ENCODE results near the gene NDUFAB1.
"Not testable (repeated sequence)": the region's sequence is repeated elsewhere in the genome, so short reads cannot be mapped to it uniquely, and the experiment has no call there.

NDUFAB1 gene

GRCh38 chr16:23609929-23610328 is 13.8 kb upstream of the NDUFAB1 start:
- H3K4me3 ChIP-seq (ENCODE audit: low read length), result no peak overlapping the region
- no peak overlapping the region for H3K9ac ChIP-seq (ENCODE audit: low read length)
- H3K36me3 ChIP-seq (ENCODE audit: control insufficient read depth, insufficient read depth, low read length), result no peaks in the 10 kb centered on the region
- H3K27ac ChIP-seq (ENCODE audit: low read depth, low read length), result no peak overlapping the region
- H3K4me1 ChIP-seq (ENCODE audit: control insufficient read depth, insufficient read depth, low read length), result no peaks in the 10 kb centered on the region
- no peaks in the 10 kb centered on the region for H3K27me3 ChIP-seq (ENCODE audit: control insufficient read depth, insufficient read depth, low read length)

GRCh38 chr16:23608194-23608593 is 12.1 kb upstream of the NDUFAB1 start:
- Histone ChIP-seq H3K36me3 (ENCODE audit: control insufficient read depth, insufficient read depth, low read length) (peaks cover 3% of the 10 kb centered on the region), H3K9ac (ENCODE audit: low read length) (no peak overlapping the region), H3K4me1 (ENCODE audit: control insufficient read depth, insufficient read depth, low read length) (no peaks in the 10 kb centered on the region), H3K27ac (ENCODE audit: low read depth, low read length) (no peak overlapping the region), H3K27me3 (ENCODE audit: control insufficient read depth, insufficient read depth, low read length) (no peaks in the 10 kb centered on the region), H3K4me3 (ENCODE audit: low read length) (no peak overlapping the region)

GRCh38 chr16:23607726-23608125 is 11.6 kb upstream of the NDUFAB1 start:
- peaks cover 3% of the 10 kb centered on the region for H3K36me3 ChIP-seq (ENCODE audit: control insufficient read depth, insufficient read depth, low read length)
- no peaks in the 10 kb centered on the region for H3K27me3 ChIP-seq (ENCODE audit: control insufficient read depth, insufficient read depth, low read length)
- H3K27ac ChIP-seq (ENCODE audit: low read depth, low read length), result no peak overlapping the region

GRCh38 chr16:23597003-23597756 is 1.1 kb upstream of the NDUFAB1 start:
- Histone ChIP-seq H3K36me3 (ENCODE audit: control insufficient read depth, insufficient read depth, low read length) (peaks cover 2% of the 10 kb centered on the region), H3K27ac (ENCODE audit: low read depth, low read length) (no peak overlapping the region), H3K4me3 (ENCODE audit: low read length) (no peak overlapping the region), H3K9ac (ENCODE audit: low read length) (no peak overlapping the region), H3K27me3 (ENCODE audit: control insufficient read depth, insufficient read depth, low read length) (no peaks in the 10 kb centered on the region), H3K4me1 (ENCODE audit: control insufficient read depth, insufficient read depth, low read length) (peaks cover 3% of the 10 kb centered on the region)

More at GRCh38 chr16:23607726-23608125, 11.6 kb upstream of the NDUFAB1 start:
- Histone ChIP-seq H3K9ac (ENCODE audit: low read length) (no peak overlapping the region), H3K4me3 (ENCODE audit: low read length) (no peak overlapping the region), H3K4me1 (ENCODE audit: control insufficient read depth, insufficient read depth, low read length) (no peaks in the 10 kb centered on the region)

- peaks cover 13% of the 10 kb centered on the region for H3K36me3 ChIP-seq (ENCODE audit: control insufficient read depth, insufficient read depth, low read length)
- no peaks in the 10 kb centered on the region for H3K27me3 ChIP-seq (ENCODE audit: control insufficient read depth, insufficient read depth, low read length)
- H3K4me1 ChIP-seq (ENCODE audit: control insufficient read depth, insufficient read depth, low read length), result peaks cover 3% of the 10 kb centered on the region
- H3K27ac ChIP-seq (ENCODE audit: low read depth, low read length), result peak overlapping the region; percentile 72
- peak overlapping the region; percentile 76 for H3K4me3 ChIP-seq (ENCODE audit: low read length)
- peak overlapping the region; percentile 46 for H3K9ac ChIP-seq (ENCODE audit: low read length)
Observed at GRCh38 chr16:23595246-23595950, 718 bp downstream of the NDUFAB1 start.

GRCh38 chr16:23594186-23594585 is 1.9 kb downstream of the NDUFAB1 start:
- H3K4me3 ChIP-seq (ENCODE audit: low read length), result no peak overlapping the region
- no peak overlapping the region for H3K27ac ChIP-seq (ENCODE audit: low read depth, low read length)
- H3K36me3 ChIP-seq (ENCODE audit: control insufficient read depth, insufficient read depth, low read length), result peaks cover 17% of the 10 kb centered on the region
- no peaks in the 10 kb centered on the region for H3K27me3 ChIP-seq (ENCODE audit: control insufficient read depth, insufficient read depth, low read length)
- no peak overlapping the region for H3K9ac ChIP-seq (ENCODE audit: low read length)
- peaks cover 3% of the 10 kb centered on the region for H3K4me1 ChIP-seq (ENCODE audit: control insufficient read depth, insufficient read depth, low read length)

GRCh38 chr16:23590181-23590580 is 5.9 kb downstream of the NDUFAB1 start:
- H3K4me1 ChIP-seq (ENCODE audit: control insufficient read depth, insufficient read depth, low read length), result peaks cover 2% of the 10 kb centered on the region
- no peak overlapping the region for H3K27ac ChIP-seq (ENCODE audit: low read depth, low read length)
- H3K9ac ChIP-seq (ENCODE audit: low read length), result no peak overlapping the region
- peaks cover 27% of the 10 kb centered on the region for H3K36me3 ChIP-seq (ENCODE audit: control insufficient read depth, insufficient read depth, low read length)
- H3K4me3 ChIP-seq (ENCODE audit: low read length), result no peak overlapping the region
- no peaks in the 10 kb centered on the region for H3K27me3 ChIP-seq (ENCODE audit: control insufficient read depth, insufficient read depth, low read length)

GRCh38 chr16:23587726-23588125 is 8.4 kb downstream of the NDUFAB1 start:
- Histone ChIP-seq H3K4me3 (ENCODE audit: low read length) (no peak overlapping the region), H3K36me3 (ENCODE audit: control insufficient read depth, insufficient read depth, low read length) (peaks cover 36% of the 10 kb centered on the region)

GRCh38 chr16:23584186-23585076 is 11.7 kb downstream of the NDUFAB1 start:
- Histone ChIP-seq H3K27me3 (ENCODE audit: control insufficient read depth, insufficient read depth, low read length) (no peaks in the 10 kb centered on the region), H3K9ac (ENCODE audit: low read length) (no peak overlapping the region), H3K36me3 (ENCODE audit: control insufficient read depth, insufficient read depth, low read length) (peaks cover 34% of the 10 kb centered on the region), H3K4me3 (ENCODE audit: low read length) (no peak overlapping the region), H3K27ac (ENCODE audit: low read depth, low read length) (no peak overlapping the region), H3K4me1 (ENCODE audit: control insufficient read depth, insufficient read depth, low read length) (peaks cover 2% of the 10 kb centered on the region)

More at GRCh38 chr16:23587726-23588125, 8.4 kb downstream of the NDUFAB1 start:
- no peak overlapping the region for H3K9ac ChIP-seq (ENCODE audit: low read length)
- H3K4me1 ChIP-seq (ENCODE audit: control insufficient read depth, insufficient read depth, low read length), result peaks cover 2% of the 10 kb centered on the region
- no peak overlapping the region for H3K27ac ChIP-seq (ENCODE audit: low read depth, low read length)
- H3K27me3 ChIP-seq (ENCODE audit: control insufficient read depth, insufficient read depth, low read length), result no peaks in the 10 kb centered on the region

GRCh38 chr16:23583271-23583670 is 12.8 kb downstream of the NDUFAB1 start:
- not testable (repeated sequence) for H3K4me3 ChIP-seq (ENCODE audit: low read length); H3K4me1 ChIP-seq (ENCODE audit: control insufficient read depth, insufficient read depth, low read length); H3K9ac ChIP-seq (ENCODE audit: low read length); H3K27me3 ChIP-seq (ENCODE audit: control insufficient read depth, insufficient read depth, low read length); H3K27ac ChIP-seq (ENCODE audit: low read depth, low read length)
- peaks cover 37% of the 10 kb centered on the region for H3K36me3 ChIP-seq (ENCODE audit: control insufficient read depth, insufficient read depth, low read length)

GRCh38 chr16:23581764-23582163 is 14.4 kb downstream of the NDUFAB1 start:
- no peak overlapping the region for H3K9ac ChIP-seq (ENCODE audit: low read length)
- H3K27ac ChIP-seq (ENCODE audit: low read depth, low read length), result no peak overlapping the region
- H3K36me3 ChIP-seq (ENCODE audit: control insufficient read depth, insufficient read depth, low read length), result peaks cover 38% of the 10 kb centered on the region
- peaks cover 2% of the 10 kb centered on the region for H3K4me1 ChIP-seq (ENCODE audit: control insufficient read depth, insufficient read depth, low read length)
- no peaks in the 10 kb centered on the region for H3K27me3 ChIP-seq (ENCODE audit: control insufficient read depth, insufficient read depth, low read length)
- no peak overlapping the region for H3K4me3 ChIP-seq (ENCODE audit: low read length)

GRCh38 chr16:23580391-23580790 is 15.7 kb downstream of the NDUFAB1 start:
- Histone ChIP-seq H3K36me3 (ENCODE audit: control insufficient read depth, insufficient read depth, low read length) (peaks cover 34% of the 10 kb centered on the region), H3K27me3 (ENCODE audit: control insufficient read depth, insufficient read depth, low read length) (no peaks in the 10 kb centered on the region), H3K4me3 (ENCODE audit: low read length) (no peak overlapping the region), H3K4me1 (ENCODE audit: control insufficient read depth, insufficient read depth, low read length) (peaks cover 2% of the 10 kb centered on the region), H3K9ac (ENCODE audit: low read length) (no peak overlapping the region), H3K27ac (ENCODE audit: low read depth, low read length) (no peak overlapping the region)
